Hepatocyte (in vitro differentiated cells): ENCODE results near the gene DPP10. TPM values are rescaled to one million over a fixed set of nuclear protein-coding genes. Genes with fewer than 3 reads are reported as not detected.

Experiments
- DNase-seq: peaks from one replicate; pipeline ENCODE4 v3.0.0-alpha.2; 2016; ENCODE audit warnings: low spot score
- H2AFZ ChIP-seq: fragments of 200-600 bp; sonication (generic); 2 replicates; pipeline ENCODE4 v1.6.0; 2016; ENCODE audit warnings: antibody characterized with exemption, mild to moderate bottlenecking
- H3K27ac ChIP-seq: fragments of 200-600 bp; sonication (generic); 2 replicates; pipeline ENCODE4 v1.5.1; 2016; ENCODE audit warnings: mild to moderate bottlenecking
- H3K27me3 ChIP-seq: fragments of 200-600 bp; sonication (generic); 2 replicates; pipeline ENCODE4 v1.6.1; 2016
- H3K36me3 ChIP-seq: fragments of 200-600 bp; sonication (generic); replicated peaks from 2 replicates; pipeline ENCODE4 v1.5.1; 2016; ENCODE audit warnings: low read depth; ENCODE audit not compliant: insufficient read depth
- H3K4me1 ChIP-seq: fragments of 200-600 bp; sonication (generic); 2 replicates; pipeline ENCODE4 v1.5.1; 2016; ENCODE audit warnings: mild to moderate bottlenecking, moderate library complexity; ENCODE audit not compliant: insufficient read depth
- H3K4me2 ChIP-seq: fragments of 200-600 bp; sonication (generic); 2 replicates; pipeline ENCODE4 v1.6.0; 2016
- H3K4me3 ChIP-seq: fragments of 200-600 bp; sonication (generic); 2 replicates; pipeline ENCODE4 v1.5.1; 2016; ENCODE audit warnings: mild to moderate bottlenecking
- H3K79me2 ChIP-seq: fragments of 200-600 bp; sonication (generic); 2 replicates; pipeline ENCODE4 v1.6.0; 2017; ENCODE audit warnings: mild to moderate bottlenecking
- H3K9me2 ChIP-seq: fragments of 200-600 bp; sonication (generic); replicated peaks from 2 replicates; pipeline ENCODE4 v1.6.0; 2017; ENCODE audit warnings: mild to moderate bottlenecking; ENCODE audit not compliant: insufficient read depth
- H3K9me3 ChIP-seq: fragments of 200-600 bp; sonication (generic); 2 replicates; pipeline ENCODE4 v1.5.1; 2016; ENCODE audit warnings: low read depth, mild to moderate bottlenecking
- H4K20me1 ChIP-seq: fragments of 200-600 bp; sonication (generic); 2 replicates; pipeline ENCODE4 v1.6.0; 2016; ENCODE audit warnings: mild to moderate bottlenecking; ENCODE audit not compliant: insufficient read depth, poor library complexity, severe bottlenecking
- EZH2 ChIP-seq: fragments of 200-600 bp; sonication (generic); IDR thresholded peaks from 2 replicates; pipeline ENCODE4 v1.6.1; 2016; ENCODE audit warnings: antibody characterized with exemption, mild to moderate bottlenecking, borderline replicate concordance
- EZH2phosphoT487 ChIP-seq: fragments of 200-600 bp; sonication (generic); IDR thresholded peaks from one replicate; pipeline ENCODE4 v1.6.1; 2018; ENCODE audit warnings: antibody characterized with exemption, mild to moderate bottlenecking, low read depth, moderate library complexity; ENCODE audit not compliant: unreplicated experiment, severe bottlenecking
- WGBS: methylation state at CpG from one replicate; pipeline ENCODE4 v1.1.6; 2016; ENCODE audit warnings: low lambda C conversion rate; ENCODE audit errors: missing lambda C conversion rate; 5-methylcytosine and 5-hydroxymethylcytosine counted together
- polyA plus RNA-seq: library from polyadenylated mRNA; unstranded; fragments of >200 nt; fragmentation: Nextera tagmentation; extraction: Ambion mirVana; gene quantifications from 2 replicates; pipeline ENCODE4 v1.2.1, GENCODE V29; 2016
- total RNA-seq: library from RNA; depleted of rRNA; stranded (reverse); fragments of >200 nt; gene quantifications from 2 replicates; pipeline ENCODE4 v1.2.3, GENCODE V29; 2014
- TF ChIP-seq, protein P1 (sequence below): fragments of 200-600 bp; sonication (generic); IDR thresholded peaks from 2 replicates; pipeline ENCODE4 v1.5.1; 2016; ENCODE audit warnings: antibody characterized with exemption, mild to moderate bottlenecking; ENCODE audit not compliant: poor library complexity

DPP10 gene
- total and polyA plus RNA-seq, 2 experiments from 2014 or later = 5.0 to 15.7 TPM

DNA sequence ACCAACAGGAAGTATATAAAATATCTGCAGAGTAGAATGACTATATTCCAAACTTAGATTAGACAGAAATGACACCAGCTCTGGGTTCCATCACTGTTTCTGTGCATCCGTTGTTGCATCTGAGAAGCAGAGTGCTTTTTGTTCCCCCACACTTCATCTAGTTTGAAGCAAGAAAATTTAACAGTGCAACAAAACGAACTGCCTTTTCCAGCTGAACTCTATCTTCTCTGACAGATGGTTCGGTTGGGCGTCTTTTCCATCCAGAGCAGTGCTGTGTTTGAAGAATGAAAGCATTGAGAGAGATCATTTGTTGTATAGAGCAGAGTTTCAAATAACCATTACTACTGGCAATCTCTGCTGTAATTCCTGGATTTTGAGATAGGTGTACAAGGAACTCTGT, 757.5 kb downstream of the DPP10 start:
- Histone ChIP-seq H3K27me3 (no peaks in the 10 kb centered on the region), H2AFZ (no peak overlapping the region), H3K4me2 (no peak overlapping the region), H3K9me2 (no peaks in the 10 kb centered on the region), H3K27ac (no peak overlapping the region), H3K36me3 (no peaks in the 10 kb centered on the region), H3K4me3 (no peak overlapping the region), H4K20me1 (no peaks in the 10 kb centered on the region), H3K79me2 (no peaks in the 10 kb centered on the region), H3K4me1 (no peaks in the 10 kb centered on the region), H3K9me3 (peaks cover 3% of the 10 kb centered on the region)
- 48% methylated on average over 4 of the region's 4 CpGs for WGBS
- DNase-seq = no peak
- TF ChIP-seq EZH2 (no peak), EZH2phosphoT487 (no peak)
- TF ChIP-seq, protein P1, sequence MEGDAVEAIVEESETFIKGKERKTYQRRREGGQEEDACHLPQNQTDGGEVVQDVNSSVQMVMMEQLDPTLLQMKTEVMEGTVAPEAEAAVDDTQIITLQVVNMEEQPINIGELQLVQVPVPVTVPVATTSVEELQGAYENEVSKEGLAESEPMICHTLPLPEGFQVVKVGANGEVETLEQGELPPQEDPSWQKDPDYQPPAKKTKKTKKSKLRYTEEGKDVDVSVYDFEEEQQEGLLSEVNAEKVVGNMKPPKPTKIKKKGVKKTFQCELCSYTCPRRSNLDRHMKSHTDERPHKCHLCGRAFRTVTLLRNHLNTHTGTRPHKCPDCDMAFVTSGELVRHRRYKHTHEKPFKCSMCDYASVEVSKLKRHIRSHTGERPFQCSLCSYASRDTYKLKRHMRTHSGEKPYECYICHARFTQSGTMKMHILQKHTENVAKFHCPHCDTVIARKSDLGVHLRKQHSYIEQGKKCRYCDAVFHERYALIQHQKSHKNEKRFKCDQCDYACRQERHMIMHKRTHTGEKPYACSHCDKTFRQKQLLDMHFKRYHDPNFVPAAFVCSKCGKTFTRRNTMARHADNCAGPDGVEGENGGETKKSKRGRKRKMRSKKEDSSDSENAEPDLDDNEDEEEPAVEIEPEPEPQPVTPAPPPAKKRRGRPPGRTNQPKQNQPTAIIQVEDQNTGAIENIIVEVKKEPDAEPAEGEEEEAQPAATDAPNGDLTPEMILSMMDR = no peak

DNA sequence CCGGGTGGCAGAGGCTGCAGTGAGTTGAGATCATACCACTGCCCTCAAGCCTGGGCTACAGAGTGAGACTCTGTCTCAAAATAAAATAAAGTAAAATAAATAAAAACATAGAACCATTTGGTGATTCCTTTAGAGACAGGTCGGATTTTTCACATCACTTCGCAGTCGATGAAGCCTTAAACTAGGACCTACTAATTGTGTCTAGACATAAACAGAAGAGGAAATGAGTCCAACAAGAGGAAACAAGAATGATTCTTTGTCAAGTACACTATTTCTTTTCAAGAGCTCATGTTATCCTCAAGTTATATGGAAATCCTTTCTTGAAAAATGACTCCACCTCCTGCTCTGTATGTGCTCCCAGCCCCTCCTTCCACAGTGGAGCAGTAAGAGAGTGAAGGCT, 758.9 kb downstream of the DPP10 start:
- Histone ChIP-seq H3K9me2 (no peaks in the 10 kb centered on the region), H3K9me3 (peaks cover 3% of the 10 kb centered on the region), H3K4me1 (no peaks in the 10 kb centered on the region), H3K4me3 (no peak overlapping the region), H3K79me2 (no peaks in the 10 kb centered on the region), H4K20me1 (no peaks in the 10 kb centered on the region), H3K36me3 (no peaks in the 10 kb centered on the region), H3K4me2 (no peak overlapping the region), H3K27me3 (no peaks in the 10 kb centered on the region), H2AFZ (no peak overlapping the region), H3K27ac (no peak overlapping the region)
- TF ChIP-seq, protein P1 = no peak
- TF ChIP-seq EZH2phosphoT487 (no peak), EZH2 (no peak)
- DNase-seq = no peak
- 93% methylated on average over 4 of the region's 4 CpGs for WGBS

DNA sequence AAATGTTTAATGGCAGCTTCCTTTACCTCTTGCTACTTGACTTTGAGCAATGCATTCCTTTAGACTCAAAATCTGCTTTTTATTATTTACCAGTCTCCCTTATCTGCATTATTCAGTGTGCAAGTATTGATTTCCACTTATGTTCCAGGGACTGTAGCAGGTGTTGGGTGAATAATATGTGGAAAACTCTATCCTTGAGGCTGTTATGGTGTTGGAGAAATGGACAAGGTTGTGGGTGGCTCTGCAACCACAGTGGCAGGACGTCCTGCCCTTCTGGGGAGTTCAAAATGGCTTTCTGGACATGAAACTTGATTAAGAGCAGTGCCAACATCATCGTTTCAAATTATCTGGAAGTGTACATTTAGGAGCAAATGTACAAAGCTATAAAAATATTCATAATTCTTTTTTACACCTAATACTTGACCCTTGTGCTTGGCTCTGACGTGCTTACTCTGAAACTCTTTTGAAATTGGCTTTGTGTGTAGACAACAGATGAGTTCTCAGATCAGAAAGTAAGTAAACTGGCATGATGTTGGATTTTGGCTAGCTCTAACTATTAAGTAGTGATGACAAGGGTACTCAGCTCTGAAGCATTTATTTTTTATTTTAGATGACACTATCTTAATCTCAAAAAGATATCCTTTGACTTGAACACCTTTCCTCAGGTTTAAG, 766.2 kb downstream of the DPP10 start:
- H3K36me3 ChIP-seq = no peaks in the 10 kb centered on the region
- no peak for DNase-seq
- no peak overlapping the region for H3K4me2 ChIP-seq
- no peaks in the 10 kb centered on the region for H3K27me3 ChIP-seq
- H3K27ac ChIP-seq = no peak overlapping the region
- TF ChIP-seq, protein P1 = no peak
- TF ChIP-seq EZH2 (no peak), EZH2phosphoT487 (no peak)
- H3K4me3 ChIP-seq = no peak overlapping the region
- no peaks in the 10 kb centered on the region for H4K20me1 ChIP-seq
- peaks cover 3% of the 10 kb centered on the region for H3K9me3 ChIP-seq
- no peaks in the 10 kb centered on the region for H3K79me2 ChIP-seq
- H2AFZ ChIP-seq = no peak overlapping the region
- no peaks in the 10 kb centered on the region for H3K4me1 ChIP-seq
- WGBS = 86% methylated on average over 3 of the region's 3 CpGs
- H3K9me2 ChIP-seq = no peaks in the 10 kb centered on the region
